SK-N-SH treated with all-trans-retinoic acid at 6 μM for 48 hours (cell line): ENCODE measurements around the gene FIGNL1.
A peak's percentile ranks its signal among the peaks of the same experiment; 100 is the strongest.

Source experiments
- ATAC-seq: fragments of 200-7000 bp; cut with Tn5 transposase; 3 replicates; pipeline ENCODE4 v1.9.1; 2020; ENCODE audit warnings: mild to moderate bottlenecking, moderate library complexity
- ARNTL ChIP-seq: fragments of 450-650 bp; formaldehyde crosslinking; IDR thresholded peaks from 2 replicates; pipeline ENCODE4 v1.5.0; 2020; ENCODE audit warnings: low read depth, mild to moderate bottlenecking, moderate library complexity, borderline replicate concordance
- BACH2 ChIP-seq: fragments of 250-450 bp; sonication (Bioruptor Pico); IDR thresholded peaks from 2 replicates; pipeline ENCODE4 v1.9.0; 2021; ENCODE audit warnings: mild to moderate bottlenecking, borderline replicate concordance
- CSDC2 ChIP-seq: fragments of 250-450 bp; sonication (Bioruptor Pico); IDR thresholded peaks from 2 replicates; pipeline ENCODE4 v1.5.0; 2020; ENCODE audit warnings: mild to moderate bottlenecking, moderate library complexity
- CSRNP3 ChIP-seq: fragments of 250-450 bp; sonication (Bioruptor Pico); IDR thresholded peaks from 2 replicates; pipeline ENCODE4 v1.5.1; 2021; ENCODE audit warnings: mild to moderate bottlenecking, moderate library complexity
- ESRRG ChIP-seq: fragments of 250-450 bp; sonication (Bioruptor Pico); IDR thresholded peaks from 2 replicates; pipeline ENCODE4 v1.6.1; 2021; ENCODE audit warnings: mild to moderate bottlenecking
- GLIS3 ChIP-seq: fragments of 250-450 bp; sonication (Bioruptor Pico); IDR thresholded peaks from 2 replicates; pipeline ENCODE4 v1.5.0; 2020; ENCODE audit warnings: mild to moderate bottlenecking, moderate library complexity
- ISL1 ChIP-seq: fragments of 250-450 bp; sonication (Bioruptor Pico); IDR thresholded peaks from 2 replicates; pipeline ENCODE4 v2.1.2; 2022; ENCODE audit warnings: mild to moderate bottlenecking, moderate library complexity
- OSR1 ChIP-seq: fragments of 250-450 bp; sonication (Bioruptor Pico); IDR thresholded peaks from 2 replicates; pipeline ENCODE4 v1.8.0; 2022; ENCODE audit warnings: moderate library complexity, mild to moderate bottlenecking, inconsistent platforms
- PATZ1 ChIP-seq: fragments of 250-450 bp; sonication (Bioruptor Pico); IDR thresholded peaks from 2 replicates; pipeline ENCODE4 v1.8.0; 2020; ENCODE audit warnings: mild to moderate bottlenecking, moderate library complexity, borderline replicate concordance
- POU6F1 ChIP-seq: fragments of 250-450 bp; sonication (Bioruptor Pico); IDR thresholded peaks from 2 replicates; pipeline ENCODE4 v1.8.0; 2021; ENCODE audit warnings: low read depth, mild to moderate bottlenecking, moderate library complexity, borderline replicate concordance
- PPARA ChIP-seq: fragments of 250-450 bp; sonication (Bioruptor Pico); IDR thresholded peaks from 2 replicates; pipeline ENCODE4 v1.5.0; 2020; ENCODE audit warnings: mild to moderate bottlenecking, borderline replicate concordance
- RARB ChIP-seq: fragments of 250-450 bp; sonication (Bioruptor Pico); IDR thresholded peaks from 2 replicates; pipeline ENCODE4 v1.8.0; 2021; ENCODE audit warnings: mild to moderate bottlenecking, moderate library complexity
- SNAI2 ChIP-seq: fragments of 250-450 bp; sonication (Bioruptor Pico); IDR thresholded peaks from 2 replicates; pipeline ENCODE4 v1.5.0; 2020; ENCODE audit warnings: mild to moderate bottlenecking, moderate library complexity
- TCF4 ChIP-seq: fragments of 250-450 bp; sonication (Bioruptor Pico); IDR thresholded peaks from 2 replicates; pipeline ENCODE4 v1.8.0; 2021; ENCODE audit warnings: mild to moderate bottlenecking, moderate library complexity, borderline replicate concordance
- TOX ChIP-seq: fragments of 250-450 bp; sonication (Bioruptor Pico); IDR thresholded peaks from 2 replicates; pipeline ENCODE4 v1.8.0; 2021; ENCODE audit warnings: mild to moderate bottlenecking, moderate library complexity, borderline replicate concordance
- TSHZ2 ChIP-seq: fragments of 250-450 bp; sonication (Bioruptor Pico); IDR thresholded peaks from 2 replicates; pipeline ENCODE4 v1.5.0; 2020; ENCODE audit warnings: mild to moderate bottlenecking, moderate library complexity
- ZC3H10 ChIP-seq: fragments of 250-450 bp; sonication (Bioruptor Pico); IDR thresholded peaks from 2 replicates; pipeline ENCODE4 v1.5.1; 2021; ENCODE audit warnings: mild to moderate bottlenecking, moderate library complexity
- ZFP3 ChIP-seq: fragments of 250-450 bp; sonication (Bioruptor Pico); IDR thresholded peaks from 2 replicates; pipeline ENCODE4 v1.5.0; 2020; ENCODE audit warnings: mild to moderate bottlenecking, moderate library complexity
- ZFP30 ChIP-seq: fragments of 450-650 bp; formaldehyde crosslinking; IDR thresholded peaks from 2 replicates; pipeline ENCODE4 v1.5.0; 2022; ENCODE audit warnings: mild to moderate bottlenecking, moderate library complexity
- ZNF70 ChIP-seq: fragments of 450-650 bp; formaldehyde crosslinking; IDR thresholded peaks from 2 replicates; pipeline ENCODE4 v1.5.0; 2020; ENCODE audit warnings: mild to moderate bottlenecking, moderate library complexity
- ZNF8 ChIP-seq: fragments of 450-650 bp; formaldehyde crosslinking; IDR thresholded peaks from 2 replicates; pipeline ENCODE4 v1.5.0; 2020; ENCODE audit warnings: mild to moderate bottlenecking, moderate library complexity
- TF ChIP-seq, protein P1 (sequence below): fragments of 250-450 bp; sonication (Bioruptor Pico); IDR thresholded peaks from 2 replicates; pipeline ENCODE4 v1.5.1; 2020; ENCODE audit warnings: low read depth, mild to moderate bottlenecking, moderate library complexity

FIGNL1 gene

DNA sequence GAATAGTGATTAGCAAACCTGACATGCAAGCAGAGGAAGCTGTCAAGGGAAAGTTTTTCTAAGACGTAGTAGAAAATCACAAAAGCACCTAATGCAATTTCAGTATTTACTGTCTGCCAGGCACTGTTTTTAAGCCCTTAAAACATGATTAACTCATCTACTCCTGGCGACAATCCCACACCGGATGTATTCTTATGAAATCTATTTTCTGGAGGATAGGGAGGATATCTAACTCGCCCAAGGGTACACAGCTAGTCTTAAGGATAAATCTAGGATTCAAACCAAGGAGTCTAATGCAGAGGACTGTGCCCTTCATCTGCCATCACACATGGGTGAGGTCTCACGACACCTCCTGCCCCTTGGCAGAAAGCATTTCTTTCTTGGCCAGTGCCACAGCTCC is 47.8 kb upstream of the FIGNL1 start:
- TF ChIP-seq TSHZ2 (CRISPR knock-in tag) (no peak), ZNF70 (CRISPR knock-in tag) (0 out of 2 replicates have a peak, but pooled peaks have one; percentile 26), TOX (CRISPR knock-in tag) (no peak), ESRRG (CRISPR knock-in tag) (no peak), PATZ1 (CRISPR knock-in tag) (no peak), CSRNP3 (CRISPR knock-in tag) (no peak), BACH2 (CRISPR knock-in tag) (no peak), POU6F1 (CRISPR knock-in tag) (no peak), ZFP3 (CRISPR knock-in tag) (no peak), RARB (CRISPR knock-in tag) (no peak), SNAI2 (CRISPR knock-in tag) (peak; percentile 53; the same call in 1 of the 2 replicates), ISL1 (CRISPR knock-in tag) (peak; percentile 25; the same call in 1 of the 2 replicates), ZNF8 (no peak), PPARA (CRISPR knock-in tag) (no peak), ZFP30 (no peak), GLIS3 (CRISPR knock-in tag) (no peak), ARNTL (no peak), TCF4 (CRISPR knock-in tag) (peak; percentile 26; the same call in 1 of the 2 replicates), ZC3H10 (no peak)
- TF ChIP-seq, protein P1, sequence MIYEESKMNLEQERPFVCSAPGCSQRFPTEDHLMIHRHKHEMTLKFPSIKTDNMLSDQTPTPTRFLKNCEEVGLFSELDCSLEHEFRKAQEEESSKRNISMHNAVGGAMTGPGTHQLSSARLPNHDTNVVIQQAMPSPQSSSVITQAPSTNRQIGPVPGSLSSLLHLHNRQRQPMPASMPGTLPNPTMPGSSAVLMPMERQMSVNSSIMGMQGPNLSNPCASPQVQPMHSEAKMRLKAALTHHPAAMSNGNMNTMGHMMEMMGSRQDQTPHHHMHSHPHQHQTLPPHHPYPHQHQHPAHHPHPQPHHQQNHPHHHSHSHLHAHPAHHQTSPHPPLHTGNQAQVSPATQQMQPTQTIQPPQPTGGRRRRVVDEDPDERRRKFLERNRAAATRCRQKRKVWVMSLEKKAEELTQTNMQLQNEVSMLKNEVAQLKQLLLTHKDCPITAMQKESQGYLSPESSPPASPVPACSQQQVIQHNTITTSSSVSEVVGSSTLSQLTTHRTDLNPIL: no peak
- no peak for ATAC-seq

DNA sequence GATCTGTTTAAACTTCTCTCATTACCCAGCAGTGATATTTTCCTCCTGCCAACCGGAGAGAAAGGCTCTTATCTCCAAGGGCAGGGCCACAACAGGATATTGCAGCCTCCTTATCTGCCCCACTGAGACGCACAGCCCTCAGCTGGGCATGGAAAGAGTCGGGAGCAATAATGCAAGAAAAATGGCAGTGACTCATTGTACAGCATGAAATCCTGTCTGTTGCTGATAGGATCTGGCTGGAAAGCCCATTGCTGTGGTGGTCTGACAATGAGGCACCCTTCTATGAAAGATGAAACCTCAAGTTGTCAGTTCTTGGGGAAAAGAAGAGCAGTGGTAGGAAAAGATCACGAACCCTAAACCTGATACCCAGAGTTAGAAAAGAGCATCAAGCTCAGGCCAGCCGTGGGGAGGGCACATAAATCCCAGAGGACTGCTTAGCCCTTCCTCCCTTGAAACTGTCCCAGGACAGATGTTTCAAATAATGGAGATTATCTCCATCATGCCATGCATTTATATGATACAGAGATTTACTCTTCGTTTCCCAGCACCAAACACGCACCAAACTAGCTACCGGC is 47.0 kb upstream of the FIGNL1 start:
- TF ChIP-seq TSHZ2 (CRISPR knock-in tag) (peak; percentile 36; the same call in 1 of the 2 replicates), OSR1 (CRISPR knock-in tag) (no peak), ESRRG (CRISPR knock-in tag) (no peak), TOX (CRISPR knock-in tag) (no peak), GLIS3 (CRISPR knock-in tag) (no peak), ZNF70 (CRISPR knock-in tag) (no peak), PATZ1 (CRISPR knock-in tag) (no peak), ARNTL (0 out of 2 replicates have a peak, but pooled peaks have one; percentile 41), PPARA (CRISPR knock-in tag) (peak; percentile 34; the same call in 1 of the 2 replicates), CSDC2 (no peak), ISL1 (CRISPR knock-in tag) (peak; percentile 22; the same call in 1 of the 2 replicates), TCF4 (CRISPR knock-in tag) (peak; percentile 78)
- TF ChIP-seq, protein P1: no peak
- peak; percentile 76 for ATAC-seq
